DMS53 treated with DMSO at 0.1 percent for 48 hours (cell line): ENCODE measurements around the gene EPHB6.

Experiments
- DNase-seq: peaks from one replicate; lab custom pipeline; 2025; ENCODE audit not compliant: unreplicated experiment; lab: John Stamatoyannopoulos, UW

EPHB6 gene

GRCh38 chr7:142916508-142916907 lies 61.6 kb downstream of the EPHB6 start:
- DNase-seq: no peak

GRCh38 chr7:142917447-142917846 lies 62.6 kb downstream of the EPHB6 start:
- no peak for DNase-seq

DNA sequence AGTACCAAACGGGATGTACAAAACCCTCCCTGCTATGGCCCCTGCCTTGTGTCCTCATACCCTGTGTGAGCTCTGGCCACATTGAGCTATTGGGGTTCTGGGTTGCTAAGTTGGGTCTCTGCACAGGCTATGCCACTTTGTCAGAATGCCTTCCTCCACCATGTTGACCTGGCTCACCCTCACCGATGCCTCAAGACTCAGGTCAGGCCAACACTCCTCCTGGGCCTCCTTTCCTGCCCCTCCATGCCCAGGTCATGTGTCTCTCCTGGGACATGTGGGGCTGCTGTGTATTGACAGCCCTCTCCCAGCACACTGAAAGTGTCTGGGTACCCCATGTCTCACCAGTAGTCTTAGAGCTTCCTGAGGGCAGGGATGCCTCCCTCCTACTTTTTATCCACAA lies 64.0 kb downstream of the EPHB6 start:
- DNase-seq: no peak

DNA sequence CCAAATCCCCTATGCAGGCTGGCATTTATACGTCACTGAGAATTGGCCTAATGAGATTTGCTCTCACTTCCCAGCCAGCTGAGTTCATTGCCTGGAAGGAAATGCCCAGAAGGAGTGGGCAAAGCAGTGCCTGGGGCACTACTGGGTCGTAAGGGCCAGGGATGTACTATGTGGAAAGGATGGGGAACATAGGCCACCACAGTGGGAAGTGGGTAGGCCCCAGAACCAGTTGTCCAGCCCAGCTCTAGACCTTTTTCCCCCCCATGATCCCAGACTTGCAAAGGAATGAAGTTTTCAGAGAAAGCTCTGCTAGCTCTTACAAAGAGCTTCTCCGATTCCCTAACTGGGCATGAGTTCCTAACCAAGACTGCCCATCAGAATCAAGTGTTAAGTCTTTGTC lies 64.8 kb downstream of the EPHB6 start:
- DNase-seq: no peak
